NCI-H2081 treated with DMSO at 0.1 percent for 48 hours (cell line): Measurements from ENCODE around the gene INSIG1.

Experiments used
- DNase-seq: peaks from one replicate; lab custom pipeline; 2025; lab: John Stamatoyannopoulos, UW

Gene INSIG1

GRCh38 chr7:155297517-155298287, at the start of gene INSIG1:
Gene INSIG1 (plus strand): TSS chr7:155297878. CDS start chr7:155298286, 408 bp downstream.
- peak; percentile 64 for DNase-seq

- DNase-seq: no peak
Observed at GRCh38 chr7:155248366-155248756, 49.3 kb upstream of the INSIG1 start.

- no peak for DNase-seq
Observed at GRCh38 chr7:155251831-155252230, 45.8 kb upstream of the INSIG1 start.

GRCh38 chr7:155252444-155252887, 45.2 kb upstream of the INSIG1 start:
- no peak for DNase-seq

- DNase-seq: no peak
Observed at GRCh38 chr7:155252892-155253501, 44.7 kb upstream of the INSIG1 start.

GRCh38 chr7:155254018-155254417, 43.7 kb upstream of the INSIG1 start:
- no peak for DNase-seq

- no peak for DNase-seq
Observed at GRCh38 chr7:155255071-155255470, 42.6 kb upstream of the INSIG1 start.

- DNase-seq: no peak
Observed at GRCh38 chr7:155255621-155256020, 42.1 kb upstream of the INSIG1 start.

- no peak for DNase-seq
Observed at GRCh38 chr7:155256081-155256760, 41.5 kb upstream of the INSIG1 start.

GRCh38 chr7:155256761-155257481, 40.8 kb upstream of the INSIG1 start:
- DNase-seq: no peak

GRCh38 chr7:155257482-155258225, 40.0 kb upstream of the INSIG1 start:
- no peak for DNase-seq

GRCh38 chr7:155258226-155258560, 39.5 kb upstream of the INSIG1 start:
- DNase-seq: no peak

- no peak for DNase-seq
Observed at GRCh38 chr7:155259866-155260497, 37.7 kb upstream of the INSIG1 start.

GRCh38 chr7:155260498-155260872, 37.2 kb upstream of the INSIG1 start:
- no peak for DNase-seq

GRCh38 chr7:155261031-155261985, 36.4 kb upstream of the INSIG1 start:
- DNase-seq: no peak

GRCh38 chr7:155262031-155262430, 35.6 kb upstream of the INSIG1 start:
- no peak for DNase-seq

- no peak for DNase-seq
Observed at GRCh38 chr7:155263051-155263450, 34.6 kb upstream of the INSIG1 start.

GRCh38 chr7:155263581-155264143, 34.0 kb upstream of the INSIG1 start:
- DNase-seq: no peak

GRCh38 chr7:155265144-155265543, 32.5 kb upstream of the INSIG1 start:
- DNase-seq: no peak

- no peak for DNase-seq
Observed at GRCh38 chr7:155265961-155266360, 31.7 kb upstream of the INSIG1 start.
